Subcutaneous abdominal adipose tissue (tissue), 5 donors: ENCODE results near the gene PSTPIP1.

Experiments
- H3K27ac ChIP-seq: one replicate; pipeline ENCODE4 v1.7.0; 2013; ENCODE audit warnings: low read depth, mild to moderate bottlenecking, inconsistent platforms, low read length, moderate library complexity
- H3K27me3 ChIP-seq, 5 donors: one replicate each; pipeline ENCODE4 v1.7.0; 2013; ENCODE audit warnings: low read length in 5 of 5, inconsistent platforms in 1 of 5; ENCODE audit not compliant: control insufficient read depth in 5 of 5, insufficient read depth in 4 of 5
- H3K36me3 ChIP-seq, 5 donors: one replicate each; pipeline ENCODE4 v1.7.0; 2013; ENCODE audit warnings: low read length in 5 of 5; ENCODE audit not compliant: control insufficient read depth in 5 of 5, insufficient read depth in 5 of 5
- H3K4me1 ChIP-seq, 5 donors: one replicate each; pipeline ENCODE4 v1.7.0; 2013; ENCODE audit warnings: low read length in 5 of 5, mild to moderate bottlenecking in 3 of 5, moderate library complexity in 1 of 5; ENCODE audit not compliant: control insufficient read depth in 5 of 5, insufficient read depth in 5 of 5
- H3K4me3 ChIP-seq, 5 donors: one replicate each; pipeline ENCODE4 v1.7.0; 2013; ENCODE audit warnings: low read length in 5 of 5, low read depth in 1 of 5
- H3K9ac ChIP-seq, 5 donors: one replicate each; pipeline ENCODE4 v1.7.0; 2013; ENCODE audit warnings: low read length in 5 of 5, mild to moderate bottlenecking in 4 of 5, moderate library complexity in 3 of 5
- H3K9me3 ChIP-seq, 5 donors: one replicate each; pipeline ENCODE4 v1.7.0; 2013; ENCODE audit warnings: low read length in 5 of 5; ENCODE audit not compliant: control insufficient read depth in 5 of 5
- donor health status: healthy.
- donor health status: healthy.
- donor health status: healthy.
- donor health status: healthy.
- donor health status: healthy.

The PSTPIP1 gene

DNA sequence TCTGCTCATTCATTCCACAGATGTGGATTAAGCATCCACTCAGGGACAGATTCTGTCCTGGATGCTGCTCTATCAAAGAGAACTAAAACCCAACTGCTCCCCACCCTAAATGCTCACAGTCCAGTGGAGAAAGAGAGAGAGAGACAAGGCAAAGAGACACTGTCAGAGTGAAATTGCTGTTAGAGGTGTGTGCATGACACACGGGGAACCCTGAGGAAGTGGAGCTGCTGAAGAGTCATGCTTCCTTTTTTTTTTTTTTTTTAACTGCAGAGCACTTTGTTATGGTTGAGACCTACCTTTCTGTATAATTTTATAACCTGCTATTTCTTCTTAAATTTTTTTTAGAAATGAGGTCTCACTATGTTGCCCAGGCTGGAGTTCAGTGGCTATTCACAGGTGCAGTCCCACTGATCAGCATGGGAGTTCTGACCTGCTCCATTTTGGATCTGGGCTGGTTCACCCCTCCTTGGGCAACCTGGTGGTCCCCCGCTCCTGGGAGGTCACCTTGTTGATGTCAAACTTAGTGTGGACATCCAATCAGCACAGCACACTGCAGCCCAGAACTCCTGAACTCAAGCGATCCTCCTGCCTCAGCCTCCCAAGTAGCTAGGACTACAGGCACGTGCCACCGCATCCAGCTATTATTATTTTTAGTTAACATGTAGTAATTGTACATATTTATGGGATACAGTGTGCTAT lies 18.2 kb upstream of the PSTPIP1 start:
- H3K27me3 ChIP-seq, result peaks cover 0 to 6% (median 5%) of the 10 kb centered on the region in 5 donors
- H3K9ac ChIP-seq, result no peak overlapping the region
- no peak overlapping the region for H3K4me3 ChIP-seq
- no peaks in the 10 kb centered on the region for H3K9me3 ChIP-seq
- peaks cover 0 to 11% (median 5%) of the 10 kb centered on the region in 5 donors for H3K4me1 ChIP-seq
- H3K36me3 ChIP-seq, result no peaks in the 10 kb centered on the region
- no peak overlapping the region for H3K27ac ChIP-seq

DNA sequence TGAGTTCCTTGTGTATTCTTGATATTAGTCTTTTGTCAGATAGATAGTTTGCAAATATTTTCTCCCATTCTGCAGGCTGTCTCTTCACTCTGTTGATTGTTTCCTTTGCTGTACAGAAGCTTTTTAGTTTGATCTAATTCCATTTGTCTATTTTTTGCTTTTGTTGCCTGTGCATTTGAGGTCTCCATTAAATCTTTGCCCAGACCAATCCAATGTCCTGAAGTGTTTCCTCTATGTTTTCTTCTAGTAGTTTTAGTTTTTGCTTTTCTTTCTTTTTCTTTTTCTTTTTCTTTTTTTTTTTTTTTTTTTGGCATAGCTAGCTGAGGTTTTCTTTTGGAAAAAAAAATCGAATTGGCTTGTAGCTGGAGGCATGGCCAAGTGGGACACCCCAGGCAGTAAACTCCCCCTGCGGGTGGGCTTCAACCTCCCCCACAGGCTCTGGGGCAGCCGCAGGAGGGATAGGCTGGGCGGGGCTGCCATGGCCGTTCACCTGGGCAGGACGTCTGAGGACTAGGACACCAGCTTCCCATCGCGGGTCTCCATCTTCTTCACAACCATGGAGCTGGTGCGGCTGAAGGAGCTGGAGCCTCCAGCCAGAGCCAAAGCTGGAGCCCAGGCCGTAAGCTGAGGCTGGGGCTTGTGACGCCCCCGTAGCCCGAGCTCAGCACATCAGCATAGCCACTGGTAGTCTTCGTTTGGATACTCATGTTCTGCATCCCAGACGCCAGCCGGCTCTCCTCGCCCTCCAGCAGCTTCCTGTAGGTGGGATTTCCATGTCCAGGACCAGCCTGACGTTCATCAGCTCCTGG lies 16.2 kb upstream of the PSTPIP1 start:
- H3K9me3 ChIP-seq, result no peaks in the 10 kb centered on the region
- peaks cover 0 to 12% (median 0%) of the 10 kb centered on the region in 5 donors for H3K4me1 ChIP-seq
- no peaks in the 10 kb centered on the region for H3K36me3 ChIP-seq
- H3K4me3 ChIP-seq, result no peak overlapping the region
- no peak overlapping the region for H3K27ac ChIP-seq
- H3K27me3 ChIP-seq, result peaks cover 0 to 6% (median 0%) of the 10 kb centered on the region in 5 donors
- H3K9ac ChIP-seq, result no peak overlapping the region

DNA sequence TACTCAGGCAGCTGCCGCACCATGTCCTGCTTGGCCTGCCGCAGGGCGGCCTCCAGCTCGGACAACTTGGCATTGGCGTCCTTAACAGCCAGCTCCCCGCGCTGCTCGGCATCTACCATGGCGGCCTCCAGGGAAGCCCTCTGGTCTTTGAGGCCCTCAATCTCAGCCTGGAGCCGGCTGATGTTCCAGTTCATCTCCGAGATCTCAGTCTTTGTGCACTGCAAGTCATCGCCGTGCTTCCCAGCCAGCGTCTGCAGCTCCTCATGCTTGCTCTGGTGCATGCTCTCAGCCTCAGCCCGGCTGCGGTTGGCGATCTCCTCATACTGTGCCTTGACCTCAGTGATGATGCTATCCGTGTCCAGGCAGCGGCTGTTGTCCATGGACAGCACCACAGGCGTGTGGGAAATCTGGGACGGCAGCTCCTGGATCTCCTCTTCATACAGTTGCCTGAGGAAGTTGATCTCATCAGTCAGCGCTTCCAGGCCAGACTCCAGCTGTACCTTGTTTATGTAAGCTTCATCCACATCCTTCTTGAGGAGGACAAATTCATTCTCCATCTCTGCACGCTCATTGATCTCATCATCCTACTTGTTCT lies 15.5 kb upstream of the PSTPIP1 start:
- Histone ChIP-seq H3K9ac (no peak overlapping the region), H3K9me3 (no peaks in the 10 kb centered on the region)

DNA sequence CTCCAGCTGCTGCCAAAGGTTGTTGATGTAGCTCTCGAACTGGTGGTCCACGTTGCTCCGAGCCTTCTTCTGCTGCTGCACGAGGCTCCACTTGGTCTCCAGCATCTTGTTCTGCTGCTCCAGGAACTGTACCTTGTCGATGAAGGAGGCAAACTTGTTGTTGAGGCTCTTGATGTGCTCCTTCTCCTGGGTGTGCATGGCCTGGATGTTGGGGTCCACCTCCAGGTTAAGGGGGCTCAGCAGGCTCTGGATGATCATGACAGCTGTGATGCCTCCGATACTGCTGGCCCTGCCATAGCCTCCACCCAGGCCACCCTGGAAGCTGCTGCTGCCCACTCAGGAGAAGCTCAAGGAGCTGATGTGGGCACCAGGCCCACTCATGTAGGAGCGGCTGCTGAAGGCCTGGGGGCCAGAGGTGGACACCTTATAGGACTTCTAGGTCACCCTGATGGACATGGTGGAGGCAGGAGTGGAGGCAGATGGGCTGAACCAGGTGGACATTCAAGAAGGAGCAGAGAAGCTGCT lies 14.9 kb upstream of the PSTPIP1 start:
- Histone ChIP-seq H3K36me3 (no peaks in the 10 kb centered on the region), H3K9me3 (no peaks in the 10 kb centered on the region), H3K27ac (no peak overlapping the region), H3K4me1 (peaks cover 0 to 11% (median 0%) of the 10 kb centered on the region in 5 donors), H3K27me3 (peaks cover 0 to 3% (median 0%) of the 10 kb centered on the region in 5 donors), H3K4me3 (no peak overlapping the region), H3K9ac (no peak overlapping the region)

More for the DNA sequence above, 15.5 kb upstream of the PSTPIP1 start:
- Histone ChIP-seq H3K4me1 (peaks cover 0 to 11% (median 0%) of the 10 kb centered on the region in 5 donors), H3K4me3 (no peak overlapping the region), H3K36me3 (no peaks in the 10 kb centered on the region), H3K27me3 (peaks cover 0 to 6% (median 0%) of the 10 kb centered on the region in 5 donors), H3K27ac (no peak overlapping the region)

DNA sequence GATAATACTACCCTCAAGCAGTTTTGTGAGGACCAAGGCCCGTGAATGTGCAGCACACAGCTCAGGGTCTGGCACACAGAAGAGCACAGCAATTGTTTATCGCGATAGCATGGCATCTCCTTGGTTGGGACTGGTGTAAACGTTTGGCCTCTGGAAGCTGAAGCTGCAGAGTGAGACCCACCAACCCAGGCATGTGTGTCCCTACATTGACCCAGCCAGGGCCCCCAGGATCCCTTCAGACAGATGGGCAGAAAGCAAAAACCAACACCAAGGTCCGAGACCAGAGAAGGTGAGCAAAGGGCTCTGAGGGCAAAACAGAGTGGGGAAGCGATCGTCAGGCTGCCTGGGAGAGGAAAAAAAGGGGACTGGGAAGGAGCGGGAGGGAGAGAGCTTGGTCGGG lies 12.6 kb upstream of the PSTPIP1 start:
- no peaks in the 10 kb centered on the region for H3K36me3 ChIP-seq
- no peak overlapping the region for H3K9ac ChIP-seq
- no peaks in the 10 kb centered on the region for H3K27me3 ChIP-seq
- no peak overlapping the region for H3K27ac ChIP-seq
- peaks cover 0 to 11% (median 0%) of the 10 kb centered on the region in 5 donors for H3K4me1 ChIP-seq
- H3K4me3 ChIP-seq, result no peak overlapping the region
- no peaks in the 10 kb centered on the region for H3K9me3 ChIP-seq

DNA sequence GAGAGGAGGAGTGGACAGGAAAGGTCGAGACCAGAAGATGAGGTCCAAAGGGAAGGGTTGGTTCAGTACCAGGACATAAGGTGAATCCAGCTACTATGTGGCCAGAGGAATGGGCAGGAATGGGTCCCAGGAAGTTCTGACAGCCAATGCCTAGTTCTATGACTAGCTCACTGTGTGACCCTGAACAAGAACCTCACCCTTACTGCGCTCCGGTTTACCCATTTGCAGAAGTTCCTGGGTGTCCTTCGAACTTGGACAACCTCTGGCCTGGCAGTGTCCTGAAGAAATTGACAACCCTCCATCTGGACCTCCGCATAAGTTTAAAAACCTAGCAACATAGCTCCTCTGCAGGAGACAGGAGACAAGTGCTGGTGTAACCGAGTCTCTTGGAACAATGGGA lies 12.2 kb upstream of the PSTPIP1 start:
- Histone ChIP-seq H3K36me3 (no peaks in the 10 kb centered on the region), H3K4me1 (peaks cover 0 to 13% (median under 1%) of the 10 kb centered on the region in 5 donors), H3K27ac (no peak overlapping the region), H3K9ac (no peak overlapping the region), H3K27me3 (no peaks in the 10 kb centered on the region), H3K4me3 (no peak overlapping the region), H3K9me3 (no peaks in the 10 kb centered on the region)

DNA sequence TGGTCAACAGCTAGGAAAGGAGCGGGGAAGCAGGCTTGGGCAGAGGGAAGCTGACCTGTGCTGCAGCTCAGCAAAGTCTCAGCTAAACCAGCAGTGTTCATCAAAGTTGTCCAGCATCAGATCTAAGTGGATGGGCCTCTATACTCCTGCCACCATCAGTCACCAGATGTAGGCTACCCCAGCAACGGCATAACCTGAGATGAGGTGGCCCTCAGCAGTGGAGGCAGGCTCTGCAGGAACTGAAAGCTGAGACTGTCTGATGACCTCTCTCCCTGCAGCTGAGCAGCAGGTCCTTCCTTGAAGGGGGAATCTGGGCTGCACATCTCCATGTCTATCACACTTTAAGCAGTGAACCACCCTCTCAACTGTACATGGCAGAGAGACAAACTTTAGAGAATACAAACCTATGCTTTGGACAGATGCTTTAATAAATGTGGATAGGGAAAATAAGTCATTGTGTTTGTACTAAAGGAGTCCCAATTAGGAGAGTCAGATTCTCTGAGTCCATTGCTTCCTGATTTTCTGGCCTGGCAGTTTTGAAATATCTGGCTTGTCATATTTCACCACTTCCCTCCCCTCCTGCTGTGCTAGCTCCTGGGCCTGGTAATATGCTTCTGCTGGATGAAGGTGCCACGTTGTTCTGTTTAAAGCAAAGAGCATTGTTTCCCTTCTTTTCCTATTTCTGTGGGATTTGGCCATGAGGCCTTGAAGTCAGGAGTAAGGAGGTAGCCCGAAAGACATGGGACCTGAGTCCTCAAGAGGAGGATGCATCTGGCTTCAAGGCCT lies 11.1 kb upstream of the PSTPIP1 start:
- Histone ChIP-seq H3K9me3 (no peaks in the 10 kb centered on the region), H3K9ac (no peak overlapping the region), H3K4me1 (peaks cover 0 to 24% (median 11%) of the 10 kb centered on the region in 5 donors), H3K36me3 (no peaks in the 10 kb centered on the region), H3K27me3 (no peaks in the 10 kb centered on the region), H3K4me3 (no peak overlapping the region), H3K27ac (no peak overlapping the region)

DNA sequence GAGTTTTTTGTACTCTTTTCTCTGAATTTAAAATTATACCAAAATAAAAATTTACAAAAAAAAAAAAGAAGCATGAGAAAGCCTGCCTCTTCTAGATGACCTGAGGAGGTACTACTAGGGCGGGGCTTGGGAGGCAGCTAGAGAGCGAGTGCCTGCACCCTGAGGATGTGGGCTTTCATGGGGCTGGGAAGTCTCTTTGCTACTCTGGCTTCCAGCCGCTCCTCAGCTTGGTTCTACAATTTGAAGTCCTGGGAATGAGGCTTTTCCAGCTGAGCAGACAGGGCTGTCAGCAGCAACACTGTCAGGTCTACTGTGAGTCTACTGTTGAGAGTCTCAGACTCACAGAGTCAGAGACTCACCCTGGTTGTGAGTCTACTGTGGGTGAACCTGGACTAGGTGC lies 8.2 kb upstream of the PSTPIP1 start:
- Histone ChIP-seq H3K27ac (no peak overlapping the region), H3K27me3 (no peaks in the 10 kb centered on the region), H3K9ac (no peak overlapping the region), H3K9me3 (no peaks in the 10 kb centered on the region), H3K4me3 (no peak overlapping the region), H3K36me3 (no peaks in the 10 kb centered on the region), H3K4me1 (peaks cover 0 to 42% (median 26%) of the 10 kb centered on the region in 5 donors)

DNA sequence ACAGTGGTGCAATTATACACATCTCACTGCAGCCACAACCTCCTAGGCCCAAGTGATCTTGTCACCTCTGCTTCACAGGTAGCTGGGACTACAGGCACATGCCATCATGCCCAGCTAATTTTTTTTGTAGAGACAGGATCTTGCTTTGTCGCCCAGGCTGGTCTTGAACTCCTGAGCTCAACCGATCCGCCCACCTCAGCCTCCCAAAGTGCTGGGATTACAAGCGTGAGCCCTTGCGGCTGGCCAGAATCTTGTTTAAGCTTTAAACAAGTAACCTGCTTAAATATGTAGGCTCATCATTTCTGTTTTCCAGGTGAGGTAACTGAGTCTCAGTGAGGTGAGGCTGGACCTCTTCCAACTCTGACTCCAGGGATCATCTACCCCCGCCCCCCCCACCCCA lies 7.7 kb upstream of the PSTPIP1 start:
- Histone ChIP-seq H3K9ac (no peak overlapping the region), H3K9me3 (no peaks in the 10 kb centered on the region), H3K4me3 (no peak overlapping the region), H3K36me3 (no peaks in the 10 kb centered on the region), H3K27ac (no peak overlapping the region), H3K4me1 (peaks cover 0 to 43% (median 28%) of the 10 kb centered on the region in 5 donors), H3K27me3 (no peaks in the 10 kb centered on the region)
